Measurements from ENCODE around the gene GGCT.
"Not testable (repeated sequence)": the region's sequence is repeated elsewhere in the genome, so short reads cannot be mapped to it uniquely, and the experiment has no call there.

The GGCT gene

GRCh38 chr7:30546596-30546995 lies 42.0 kb upstream of the GGCT start:
- no peak for TF ChIP-seq CTCF (conservative IDR thresholded peaks at IDR 0.05; ENCODE audit: low read length)
- no peak for DNase-seq (ENCODE audit: low read depth)
- H3K4me3 ChIP-seq (ENCODE audit: low read length): no peak overlapping the region

- H3K4me3 ChIP-seq (ENCODE audit: low read length): no peak overlapping the region
- peak; percentile 60 for DNase-seq (ENCODE audit: low read depth)
- TF ChIP-seq CTCF (conservative IDR thresholded peaks at IDR 0.05; ENCODE audit: low read length): no peak
These were observed 41.3 kb upstream of the GGCT start for GRCh38 chr7:30545791-30546555.

GRCh38 chr7:30543813-30544525 lies 39.3 kb upstream of the GGCT start:
- no peak for TF ChIP-seq CTCF (conservative IDR thresholded peaks at IDR 0.05; ENCODE audit: low read length)
- peak; percentile 11 for DNase-seq (ENCODE audit: low read depth)
- no peak overlapping the region for H3K4me3 ChIP-seq (ENCODE audit: low read length)

- H3K4me3 ChIP-seq (ENCODE audit: low read length); DNase-seq (ENCODE audit: low read depth): not testable (repeated sequence)
These were observed 38.5 kb upstream of the GGCT start for GRCh38 chr7:30543115-30543514.

- TF ChIP-seq CTCF (conservative IDR thresholded peaks at IDR 0.05; ENCODE audit: low read length): no peak
- no peak overlapping the region for H3K4me3 ChIP-seq (ENCODE audit: low read length)
- DNase-seq (ENCODE audit: low read depth): no peak
These were observed 29.3 kb upstream of the GGCT start for GRCh38 chr7:30533886-30534285.

- H3K4me3 ChIP-seq (ENCODE audit: low read length): no peak overlapping the region
- no peak for TF ChIP-seq CTCF (conservative IDR thresholded peaks at IDR 0.05; ENCODE audit: low read length)
- no peak for DNase-seq (ENCODE audit: low read depth)
These were observed 26.7 kb upstream of the GGCT start for GRCh38 chr7:30531286-30531685.

GRCh38 chr7:30530373-30530772 lies 25.7 kb upstream of the GGCT start:
- DNase-seq (ENCODE audit: low read depth): no peak
- TF ChIP-seq CTCF (conservative IDR thresholded peaks at IDR 0.05; ENCODE audit: low read length): no peak
- no peak overlapping the region for H3K4me3 ChIP-seq (ENCODE audit: low read length)

Measured in AG10803 (cell line).